SK-N-MC (cell line): Measurements from ENCODE around the gene OR51B2.

Source experiments
- EZH2 ChIP-seq: fragments of 200-600 bp; sonication (generic); IDR thresholded peaks from one replicate; pipeline ENCODE4 v1.6.1; 2017; ENCODE audit warnings: antibody characterized with exemption
- FOXP2 ChIP-seq: optimal IDR thresholded peaks from 2 replicates; pipeline ENCODE3; 2011; ENCODE audit warnings: mild to moderate bottlenecking, moderate library complexity; ENCODE audit not compliant: insufficient read depth; ENCODE audit errors: extremely low read length, control extremely low read depth
- POLR2AphosphoS5 ChIP-seq: IDR thresholded peaks from 2 replicates; pipeline ENCODE4 v1.6.1; 2012; ENCODE audit warnings: mild to moderate bottlenecking, low read depth, low read length, borderline replicate concordance

DNA sequence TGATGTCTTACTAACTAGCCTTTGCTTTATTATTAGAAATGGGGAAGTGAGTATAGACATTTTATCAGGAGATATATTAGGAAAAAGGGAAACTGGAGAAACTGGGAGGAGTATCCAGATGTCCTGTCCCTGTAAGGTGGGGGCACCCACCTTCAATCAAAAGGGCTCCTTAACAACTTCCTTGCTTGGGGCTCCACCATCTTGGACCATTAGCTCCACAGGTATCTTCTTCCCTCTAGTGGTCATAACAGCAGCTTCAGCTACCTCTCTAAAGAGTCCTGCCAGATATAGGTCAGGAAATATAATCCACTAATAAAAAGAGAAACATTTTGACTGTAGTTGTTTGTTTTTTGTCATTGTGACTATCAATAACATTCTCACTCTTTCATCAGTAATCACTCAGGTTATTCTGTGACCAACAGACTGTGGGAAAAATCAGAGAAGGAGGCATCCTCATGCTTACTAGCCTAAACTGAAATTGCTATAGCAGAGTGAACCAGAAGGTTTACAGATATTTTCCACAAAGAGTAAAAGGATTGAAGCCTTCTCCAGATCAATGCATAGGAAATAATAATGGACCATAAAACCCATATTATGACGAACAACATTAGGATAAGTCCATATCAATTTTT lies 32.8 kb downstream of the OR51B2 start:
- TF ChIP-seq EZH2 (no peak), POLR2AphosphoS5 (no peak), FOXP2 (no peak)
